H9 (cell line): ENCODE data around the gene DMD. TPM values are rescaled to one million over a fixed set of nuclear protein-coding genes. Genes with fewer than 3 reads are reported as not detected.

Experiments
- DNase-seq: peaks from one replicate; pipeline ENCODE4 v3.0.0-alpha.2; 2017
- H2AFZ ChIP-seq: one replicate; pipeline ENCODE4 v1.6.1; 2013; ENCODE audit warnings: mild to moderate bottlenecking, low read length, control low read depth, moderate library complexity
- H2AK5ac ChIP-seq: 2 replicates; pipeline ENCODE4 v1.6.1; 2013; ENCODE audit warnings: low read length, control low read depth, mixed read lengths; ENCODE audit not compliant: insufficient read length
- H2BK120ac ChIP-seq: one replicate; pipeline ENCODE4 v1.6.1; 2013; ENCODE audit warnings: low read depth, mild to moderate bottlenecking, low read length, control low read depth, inconsistent platforms; ENCODE audit not compliant: poor library complexity, severe bottlenecking
- H2BK12ac ChIP-seq: 2 replicates; pipeline ENCODE4 v1.6.1; 2013; ENCODE audit warnings: low read length, control low read depth, mixed read lengths, low read depth; ENCODE audit not compliant: insufficient read length
- H2BK15ac ChIP-seq: 2 replicates; pipeline ENCODE4 v1.6.1; 2013; ENCODE audit warnings: low read depth, low read length, control low read depth
- H2BK20ac ChIP-seq: one replicate; pipeline ENCODE4 v1.6.1; 2013; ENCODE audit warnings: low read depth, mild to moderate bottlenecking, low read length, control low read depth, inconsistent platforms; ENCODE audit not compliant: poor library complexity, severe bottlenecking
- H2BK5ac ChIP-seq: 2 replicates; pipeline ENCODE4 v1.6.1; 2013; ENCODE audit warnings: low read length, control low read depth, mixed read lengths; ENCODE audit not compliant: insufficient read length
- H3K14ac ChIP-seq: 2 replicates; pipeline ENCODE4 v1.6.1; 2013; ENCODE audit warnings: low read length, control low read depth; ENCODE audit not compliant: insufficient read depth
- H3K18ac ChIP-seq: 2 replicates; pipeline ENCODE4 v1.6.1; 2013; ENCODE audit warnings: low read depth, mild to moderate bottlenecking, mixed read lengths, low read length, control low read depth; ENCODE audit not compliant: insufficient read length
- H3K23ac ChIP-seq: 2 replicates; pipeline ENCODE4 v1.6.1; 2013; ENCODE audit warnings: low read length, control low read depth, mixed read lengths, low read depth; ENCODE audit not compliant: insufficient read length
- H3K23me2 ChIP-seq: 2 replicates; pipeline ENCODE4 v1.6.1; 2013; ENCODE audit warnings: low read depth, mild to moderate bottlenecking, mixed read lengths, low read length, control low read depth; ENCODE audit not compliant: insufficient read length, poor library complexity, severe bottlenecking
- H3K27ac ChIP-seq: 2 replicates; pipeline ENCODE4 v1.5.1; 2013; ENCODE audit warnings: low read length, control low read depth, mixed read lengths, low read depth; ENCODE audit not compliant: insufficient read length
- H3K27me3 ChIP-seq: 2 replicates; pipeline ENCODE4 v1.6.1; 2013; ENCODE audit warnings: low read length, control low read depth, inconsistent platforms; ENCODE audit not compliant: insufficient read depth
- H3K4ac ChIP-seq: 2 replicates; pipeline ENCODE4 v1.6.1; 2013; ENCODE audit warnings: low read depth, mild to moderate bottlenecking, control low read depth, inconsistent platforms, low read length, moderate library complexity
- H3K4me1 ChIP-seq: 2 replicates; pipeline ENCODE4 v1.6.1; 2013; ENCODE audit warnings: low read length, control low read depth, inconsistent platforms; ENCODE audit not compliant: insufficient read depth
- H3K4me2 ChIP-seq: 2 replicates; pipeline ENCODE4 v1.6.1; 2013; ENCODE audit warnings: low read length, control low read depth, mixed read lengths; ENCODE audit not compliant: insufficient read length, insufficient read depth
- H3K56ac ChIP-seq: 2 replicates; pipeline ENCODE4 v1.6.1; 2013; ENCODE audit warnings: low read depth, mild to moderate bottlenecking, mixed read lengths, low read length, control low read depth; ENCODE audit not compliant: insufficient read length
- H3K79me1 ChIP-seq: 2 replicates; pipeline ENCODE4 v1.6.1; 2013; ENCODE audit warnings: low read depth, mild to moderate bottlenecking, moderate library complexity, low read length, control low read depth, inconsistent platforms; ENCODE audit not compliant: insufficient read depth, poor library complexity, severe bottlenecking
- H3K79me2 ChIP-seq: 2 replicates; pipeline ENCODE4 v1.6.1; 2013; ENCODE audit warnings: low read length, control low read depth, inconsistent platforms; ENCODE audit not compliant: insufficient read depth
- H3K9ac ChIP-seq: 2 replicates; pipeline ENCODE4 v1.6.1; 2013; ENCODE audit warnings: low read length, control low read depth, mixed read lengths; ENCODE audit not compliant: insufficient read length; ENCODE audit errors: extremely low read depth
- H3K9me3 ChIP-seq: one replicate; pipeline ENCODE4 v1.6.1; 2013; ENCODE audit warnings: low read depth, low read length, inconsistent platforms; ENCODE audit not compliant: control insufficient read depth
- H3T11ph ChIP-seq: one replicate; pipeline ENCODE4 v1.6.1; 2013; ENCODE audit warnings: mild to moderate bottlenecking, low read length, control low read depth, inconsistent platforms
- H4K20me1 ChIP-seq: one replicate; pipeline ENCODE4 v1.6.1; 2013; ENCODE audit not compliant: control insufficient read depth, insufficient read length, insufficient read depth
- H4K5ac ChIP-seq: 2 replicates; pipeline ENCODE4 v1.6.1; 2013; ENCODE audit warnings: low read depth, mild to moderate bottlenecking, mixed read lengths, low read length, control low read depth; ENCODE audit not compliant: insufficient read length
- H4K8ac ChIP-seq: replicated peaks from 2 replicates; pipeline ENCODE4 v1.6.1; 2013; ENCODE audit warnings: low read length, control low read depth, mixed read lengths, low read depth; ENCODE audit not compliant: insufficient read length
- H4K91ac ChIP-seq: 2 replicates; pipeline ENCODE4 v1.6.1; 2013; ENCODE audit warnings: low read depth, mild to moderate bottlenecking, moderate library complexity, mixed read lengths, low read length, control low read depth; ENCODE audit not compliant: insufficient read length
- H3K27ac Mint-ChIP-seq, 3 experiments: 2 replicates in 2 of 3; 3 replicates in 1 of 3; pipeline ENCODE4 v1.8.0; 2020 to 2021; ENCODE audit warnings: mixed read lengths in 3 of 3, mild to moderate bottlenecking in 1 of 3, moderate library complexity in 1 of 3
- H3K27me3 Mint-ChIP-seq: 2 replicates; pipeline ENCODE4 v1.8.0; 2021; ENCODE audit warnings: low read depth, mild to moderate bottlenecking, moderate library complexity, mixed read lengths
- H3K36me3 Mint-ChIP-seq, 3 experiments: 2 replicates in 2 of 3; 3 replicates in 1 of 3; pipeline ENCODE4 v1.8.0; 2020 to 2021; ENCODE audit warnings: low read depth in 3 of 3, mixed read lengths in 3 of 3; ENCODE audit not compliant: insufficient read depth in 1 of 3
- H3K4me1 Mint-ChIP-seq, 2 experiments: 2 replicates each; pipeline ENCODE4 v1.8.0; 2020; ENCODE audit warnings: mixed read lengths in 2 of 2
- H3K4me3 Mint-ChIP-seq, 2 experiments: 2 replicates in 1 of 2; 3 replicates in 1 of 2; pipeline ENCODE4 v1.8.0; 2020 to 2021; ENCODE audit warnings: mild to moderate bottlenecking in 2 of 2, mixed read lengths in 2 of 2, moderate library complexity in 1 of 2
- H3K9me3 Mint-ChIP-seq, 2 experiments: 2 replicates in 1 of 2; 3 replicates in 1 of 2; pipeline ENCODE4 v1.8.0; 2020; ENCODE audit warnings: mild to moderate bottlenecking in 2 of 2, mixed read lengths in 2 of 2, moderate library complexity in 1 of 2
- CTCF ChIP-seq: fragments of 200-600 bp; sonication (generic); conservative IDR thresholded peaks from 3 replicates; pipeline ENCODE4 v1.8.0; 2021; ENCODE audit warnings: antibody characterized with exemption, mild to moderate bottlenecking
- WGBS: extraction: QIAGEN DNeasy Blood & Tissue Kit; methylation state at CpG from one replicate; pipeline ENCODE4 v1.1.7; 2013; ENCODE audit warnings: missing lambda C conversion rate, low lambda C conversion rate, mixed read lengths; ENCODE audit not compliant: insufficient read length; ENCODE audit errors: extremely low coverage; 5-methylcytosine and 5-hydroxymethylcytosine counted together
- total RNA-seq: library from RNA; stranded (reverse); gene quantifications from 2 replicates; pipeline ENCODE4 v1.2.1, GENCODE V29; 2021

The DMD gene
- total RNA-seq, 1 experiment from 2014 or later = 3.8 TPM

DNA sequence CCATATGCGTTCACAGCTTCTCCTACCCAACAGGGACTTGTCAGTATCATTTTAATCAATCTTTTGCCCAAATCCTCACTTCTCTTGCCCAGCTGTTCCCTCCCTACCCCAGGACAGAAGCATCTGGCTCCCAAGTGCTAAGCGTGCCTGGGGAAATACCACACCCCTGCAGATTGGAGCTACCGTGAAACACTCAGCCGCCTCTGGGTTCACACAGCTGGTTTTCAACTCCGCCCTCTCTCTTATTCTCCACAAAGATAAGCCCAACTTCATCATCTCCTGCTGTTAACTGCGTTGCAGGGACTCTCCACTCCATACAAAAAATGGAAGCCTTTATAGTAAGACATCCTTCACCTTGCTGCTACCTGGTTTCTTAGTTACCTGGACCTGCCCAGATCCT is 1992.2 kb downstream of the DMD start:
- H3K27me3 ChIP-seq = no peaks in the 10 kb centered on the region
- H3K18ac ChIP-seq = no peak overlapping the region
- Mint-ChIP-seq H3K4me1 (peaks cover 0 to 4% of the 10 kb centered on the region in 2 experiments; a peak in 1 of 4 replicates), H3K4me3 (no peak overlapping the region), H3K27me3 (no peaks in the 10 kb centered on the region), H3K9me3 (peaks cover 16 to 29% of the 10 kb centered on the region in 2 experiments), H3K27ac (no peak overlapping the region), H3K36me3 (no peaks in the 10 kb centered on the region; a peak in 2 of 7 replicates)
- H3K4ac ChIP-seq = no peak overlapping the region
- no peak overlapping the region for H2BK5ac ChIP-seq
- H3K14ac ChIP-seq = no peak overlapping the region
- H4K20me1 ChIP-seq = no peaks in the 10 kb centered on the region
- H3K4me2 ChIP-seq = no peak overlapping the region
- no peak overlapping the region for H2BK15ac ChIP-seq
- H2BK120ac ChIP-seq = no peak overlapping the region
- H2BK12ac ChIP-seq = no peak overlapping the region
- no peak for TF ChIP-seq CTCF
- H3K56ac ChIP-seq = no peak overlapping the region
- no peak overlapping the region for H4K5ac ChIP-seq
- H3T11ph ChIP-seq = no peak overlapping the region
- H2AK5ac ChIP-seq = no peak overlapping the region
- no CpG with 5 or more reads among the region's 6 CpGs for WGBS
- no peak for DNase-seq
- H3K9ac ChIP-seq = no peak overlapping the region
- no peaks in the 10 kb centered on the region for H3K9me3 ChIP-seq
- H4K8ac ChIP-seq = no peak overlapping the region
- H3K79me1 ChIP-seq = no peaks in the 10 kb centered on the region
- H3K4me1 ChIP-seq = no peaks in the 10 kb centered on the region
- H3K27ac ChIP-seq = no peak overlapping the region
- H3K79me2 ChIP-seq = no peaks in the 10 kb centered on the region
- no peak overlapping the region for H3K23ac ChIP-seq
- H2BK20ac ChIP-seq = no peak overlapping the region
- H4K91ac ChIP-seq = no peak overlapping the region
- H3K23me2 ChIP-seq = no peaks in the 10 kb centered on the region
- no peak overlapping the region for H2AFZ ChIP-seq
